GM18505 (cell line): Measurements from ENCODE around the gene TGFBR2.

ENCODE experiments used
- ATAC-seq: cut with Tn5 transposase; IDR thresholded peaks from one replicate; pipeline ENCODE4 v1.9.1; 2021; ENCODE audit not compliant: unreplicated experiment
- POLR2A ChIP-seq: IDR thresholded peaks from 4 replicates; pipeline ENCODE4 v1.6.1; 2011; ENCODE audit warnings: borderline replicate concordance; ENCODE audit not compliant: insufficient read depth, insufficient read length; ENCODE audit errors: extremely low read depth

Gene TGFBR2

DNA sequence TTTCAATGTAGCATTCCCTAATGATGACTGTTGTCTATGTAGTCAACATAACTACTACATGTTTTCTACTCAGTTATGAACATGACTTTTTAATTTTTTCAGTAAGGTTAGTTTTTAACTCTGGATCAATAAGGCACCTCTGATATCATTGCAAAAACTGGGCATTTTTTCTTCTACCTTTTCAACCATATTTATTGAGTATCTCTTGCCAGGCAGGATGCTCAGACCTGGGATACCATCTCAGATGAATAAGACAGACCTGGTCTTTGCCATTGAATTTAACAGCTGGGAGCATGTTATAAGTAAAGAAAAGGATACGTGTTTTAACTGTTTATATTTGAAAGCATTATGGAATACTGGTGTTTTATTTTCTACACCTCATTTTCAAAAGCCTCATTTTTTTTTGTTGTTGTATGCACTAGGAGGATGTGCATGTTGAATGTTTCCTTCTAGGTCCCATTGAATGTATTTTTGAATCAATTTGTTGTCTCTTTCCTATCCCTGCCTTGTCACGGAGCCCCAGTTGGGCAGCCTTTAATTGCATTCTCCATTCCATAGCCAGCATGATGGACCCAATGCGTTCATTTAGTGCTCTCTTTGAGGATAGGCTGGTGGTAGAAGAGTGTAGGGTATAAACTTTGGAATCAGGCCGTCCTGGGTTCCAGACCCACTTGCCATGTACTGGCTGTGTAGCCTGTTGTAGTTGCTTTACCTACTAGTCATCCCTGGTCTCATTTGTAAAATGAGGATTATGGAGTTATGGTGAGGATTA, 3.7 kb downstream of the TGFBR2 start:
- TF ChIP-seq POLR2A = no peak
- no peak for ATAC-seq

DNA sequence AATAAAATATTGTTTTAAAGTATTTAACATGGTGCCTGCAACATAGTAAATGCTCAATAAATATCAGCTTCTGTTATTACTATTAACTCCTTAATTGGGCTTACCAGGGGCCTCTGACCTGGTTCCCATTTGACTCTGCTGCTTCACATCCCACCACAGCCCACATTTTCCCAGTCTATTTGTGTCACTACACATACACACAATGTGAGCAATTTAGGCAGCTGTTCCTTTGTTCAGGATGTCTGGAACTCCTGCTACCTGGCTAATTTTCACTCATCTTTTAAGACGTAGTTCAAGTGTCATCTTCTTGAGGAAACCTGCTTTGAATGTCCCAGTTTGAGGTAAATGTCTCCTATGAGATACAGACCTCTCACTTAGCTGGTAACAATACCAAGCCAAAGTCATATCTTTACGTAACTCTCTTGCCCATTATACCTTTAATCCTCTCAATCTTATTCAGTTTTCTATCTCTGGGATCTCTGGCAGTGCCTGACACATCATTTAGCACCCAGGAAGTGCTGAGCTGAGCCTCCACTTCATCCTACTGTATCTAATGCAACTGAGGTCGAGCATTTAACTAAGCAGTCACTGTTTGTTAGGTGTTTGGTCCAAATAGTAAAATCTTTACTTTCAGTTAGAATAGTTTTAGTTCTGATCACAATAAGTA, 4.4 kb downstream of the TGFBR2 start:
- no peak for ATAC-seq
- no peak for TF ChIP-seq POLR2A

- no peak for TF ChIP-seq POLR2A
- ATAC-seq = no peak
Observed at GRCh38 chr3:30611613-30612436, 5.4 kb downstream of the TGFBR2 start.

- no peak for TF ChIP-seq POLR2A
- no peak for ATAC-seq
Observed at GRCh38 chr3:30612437-30613132, 6.2 kb downstream of the TGFBR2 start.

GRCh38 chr3:30613133-30613825, 6.9 kb downstream of the TGFBR2 start:
- TF ChIP-seq POLR2A = no peak

DNA sequence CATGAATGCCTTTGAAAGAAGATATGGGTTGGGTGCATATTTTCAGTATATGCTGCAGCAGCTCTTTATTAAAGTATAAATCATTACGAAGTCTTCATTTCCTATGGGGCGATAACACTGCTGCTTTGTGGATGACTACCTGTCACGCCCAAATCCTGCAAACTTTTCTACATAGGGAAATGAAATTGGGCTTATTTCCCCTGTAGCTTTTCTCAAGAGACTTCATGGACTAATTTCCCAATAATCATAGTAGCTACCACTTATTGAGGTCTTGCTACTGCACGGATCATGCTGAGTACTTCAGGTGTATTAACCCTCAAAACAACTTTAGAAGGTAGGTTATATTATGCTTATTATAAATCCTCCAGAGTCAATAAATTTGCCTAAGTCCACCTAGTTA, 8.0 kb downstream of the TGFBR2 start:
- ATAC-seq = no peak

More at GRCh38 chr3:30613133-30613825, 6.9 kb downstream of the TGFBR2 start:
- ATAC-seq = no peak

GRCh38 chr3:30614943-30615342, 8.5 kb downstream of the TGFBR2 start:
- no peak for TF ChIP-seq POLR2A
- ATAC-seq = no peak

More for the DNA sequence above, 8.0 kb downstream of the TGFBR2 start:
- TF ChIP-seq POLR2A = no peak

DNA sequence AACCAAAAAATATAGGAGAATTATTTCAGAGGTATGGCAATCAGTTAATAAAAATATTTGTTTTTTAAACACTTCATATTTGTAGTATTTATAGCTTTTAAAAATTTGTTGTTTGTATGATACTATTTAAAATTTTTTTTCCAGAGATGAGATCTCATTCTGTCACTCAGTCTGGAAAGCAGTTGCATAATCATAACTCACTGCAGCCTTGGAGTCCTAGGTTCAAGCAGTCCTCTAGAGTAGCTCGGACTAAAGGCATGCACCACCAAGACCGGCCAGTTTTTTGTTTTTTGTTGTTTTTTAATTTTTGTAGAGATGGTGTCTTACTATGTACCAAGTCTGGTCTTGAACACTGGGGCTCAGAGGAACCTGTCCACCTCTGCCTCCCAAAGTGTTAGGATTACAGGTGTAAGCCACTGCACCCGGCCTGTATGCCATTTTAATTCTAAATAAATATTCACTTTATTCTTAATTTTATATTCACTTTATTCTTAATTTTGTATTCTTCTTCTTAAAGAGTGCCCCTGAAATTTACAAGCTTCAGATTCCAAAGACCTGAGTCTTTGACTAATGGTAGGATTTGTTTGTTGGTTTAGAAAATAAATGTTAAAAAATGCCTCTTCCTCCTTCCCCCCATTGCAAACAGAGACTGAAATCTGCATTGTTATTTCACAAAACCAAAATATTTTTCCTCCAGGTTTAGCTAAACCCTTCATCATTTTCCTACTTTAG, 9.4 kb downstream of the TGFBR2 start:
- ATAC-seq = no peak
- no peak for TF ChIP-seq POLR2A

- ATAC-seq = no peak
- TF ChIP-seq POLR2A = no peak
Observed at GRCh38 chr3:30616347-30617027, 10.1 kb downstream of the TGFBR2 start.

- no peak for TF ChIP-seq POLR2A
- no peak for ATAC-seq
Observed at GRCh38 chr3:30617069-30617468, 10.7 kb downstream of the TGFBR2 start.

- ATAC-seq = no peak
- TF ChIP-seq POLR2A = no peak
Observed at GRCh38 chr3:30617653-30618052, 11.3 kb downstream of the TGFBR2 start.

DNA sequence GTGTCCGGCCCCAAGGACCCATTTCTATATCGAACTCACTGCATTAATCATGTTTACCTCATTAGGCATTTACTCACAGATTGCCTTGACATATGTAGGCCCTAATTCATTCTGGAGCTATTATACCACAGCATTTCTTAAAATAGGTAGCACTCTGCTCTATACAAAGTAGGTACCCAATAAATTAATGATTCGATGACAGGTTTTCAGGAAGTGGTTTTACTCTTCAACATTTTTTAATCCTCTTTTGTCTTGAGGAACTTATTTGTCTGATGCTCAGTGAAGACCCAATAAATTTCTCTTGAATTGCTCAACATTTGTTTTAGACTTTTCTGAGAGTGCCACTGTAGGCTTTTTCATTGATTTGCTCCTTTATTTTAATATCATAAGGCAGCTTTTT, 12.1 kb downstream of the TGFBR2 start:
- no peak for ATAC-seq
- TF ChIP-seq POLR2A = no peak

GRCh38 chr3:30619318-30619717, 12.9 kb downstream of the TGFBR2 start:
- ATAC-seq = no peak
- no peak for TF ChIP-seq POLR2A
